HG02970 (cell line): Measurements from ENCODE around the gene FH.

Experiments used
- ATAC-seq: cut with Tn5 transposase; IDR thresholded peaks from one replicate; pipeline ENCODE4 v1.9.1; 2021; ENCODE audit warnings: mild to moderate bottlenecking, moderate library complexity, moderate number of reproducible peaks; ENCODE audit not compliant: unreplicated experiment, low FRiP score

The FH gene

GRCh38 chr1:241460098-241460873 is 59.3 kb downstream of the FH start:
- ATAC-seq: no peak

- no peak for ATAC-seq
These were observed 60.3 kb downstream of the FH start for GRCh38 chr1:241459186-241459802.

- no peak for ATAC-seq
These were observed 62.1 kb downstream of the FH start for GRCh38 chr1:241457421-241457820.

GRCh38 chr1:241456743-241457142 is 62.8 kb downstream of the FH start:
- no peak for ATAC-seq

- no peak for ATAC-seq
These were observed 65.8 kb downstream of the FH start for GRCh38 chr1:241453732-241454131.

GRCh38 chr1:241451956-241452355 is 67.6 kb downstream of the FH start:
- no peak for ATAC-seq
